Loucy (cell line): Measurements from ENCODE around the gene LRRN2.

Source experiments
- H2AFZ ChIP-seq: fragments of 200-600 bp; sonication (generic); 2 replicates; pipeline ENCODE4 v1.6.0; 2016; ENCODE audit warnings: antibody characterized with exemption, mild to moderate bottlenecking, low read length, moderate library complexity
- H3F3A ChIP-seq: fragments of 200-600 bp; 2 replicates; pipeline ENCODE4 v1.6.0; 2016; ENCODE audit warnings: antibody characterized with exemption, low read depth, mild to moderate bottlenecking
- H3K27me3 ChIP-seq: fragments of 200-600 bp; sonication (generic); 2 replicates; pipeline ENCODE4 v1.6.1; 2014; ENCODE audit warnings: low read length, mild to moderate bottlenecking; ENCODE audit not compliant: insufficient read depth, poor library complexity, severe bottlenecking
- H3K36me3 ChIP-seq: fragments of 200-600 bp; sonication (generic); 2 replicates; pipeline ENCODE4 v1.6.1; 2016; ENCODE audit warnings: low read length; ENCODE audit not compliant: insufficient read depth
- H3K4me1 ChIP-seq: fragments of 200-600 bp; sonication (generic); 2 replicates; pipeline ENCODE4 v1.5.1; 2014; ENCODE audit warnings: low read length, mild to moderate bottlenecking; ENCODE audit not compliant: insufficient read depth, poor library complexity, severe bottlenecking
- H3K4me2 ChIP-seq: fragments of 200-600 bp; sonication (generic); 2 replicates; pipeline ENCODE4 v1.6.0; 2014; ENCODE audit warnings: antibody characterized with exemption, low read length, low read depth, mild to moderate bottlenecking; ENCODE audit not compliant: poor library complexity, severe bottlenecking
- H3K4me3 ChIP-seq: fragments of 200-600 bp; sonication (generic); 2 replicates; pipeline ENCODE4 v1.5.1; 2014; ENCODE audit warnings: low read length, mild to moderate bottlenecking, mixed read lengths; ENCODE audit not compliant: poor library complexity, severe bottlenecking
- H3K79me2 ChIP-seq: fragments of 200-600 bp; sonication (generic); 2 replicates; pipeline ENCODE4 v1.6.1; 2014; ENCODE audit warnings: low read length; ENCODE audit not compliant: insufficient read depth
- H3K9ac ChIP-seq: fragments of 200-600 bp; sonication (generic); 2 replicates; pipeline ENCODE4 v1.6.0; 2014; ENCODE audit warnings: mild to moderate bottlenecking, low read depth, low read length, moderate library complexity; ENCODE audit not compliant: poor library complexity, severe bottlenecking
- H3K9me2 ChIP-seq: fragments of 200-600 bp; sonication (generic); replicated peaks from 2 replicates; pipeline ENCODE4 v1.6.1; 2016; ENCODE audit warnings: low read depth, low read length, mixed read lengths
- H3K9me3 ChIP-seq: fragments of 200-600 bp; sonication (generic); 2 replicates; pipeline ENCODE4 v1.6.1; 2014; ENCODE audit warnings: mild to moderate bottlenecking, antibody characterized with exemption, low read length, low read depth; ENCODE audit not compliant: insufficient read depth
- H4K20me1 ChIP-seq: fragments of 200-600 bp; sonication (generic); 2 replicates; pipeline ENCODE4 v1.6.0; 2014; ENCODE audit warnings: antibody characterized with exemption, low read length, mild to moderate bottlenecking; ENCODE audit not compliant: insufficient read depth, poor library complexity, severe bottlenecking
- CTCF ChIP-seq: fragments of 200-600 bp; sonication (generic); conservative IDR thresholded peaks from 2 replicates; pipeline ENCODE4 v1.5.1; 2014; ENCODE audit warnings: mild to moderate bottlenecking, antibody characterized with exemption, low read length
- EZH2phosphoT487 ChIP-seq: fragments of 200-600 bp; IDR thresholded peaks from 2 replicates; pipeline ENCODE4 v1.6.1; 2018; ENCODE audit warnings: antibody characterized with exemption, mild to moderate bottlenecking, moderate library complexity, borderline replicate concordance

Gene LRRN2

GRCh38 chr1:204569478-204569877 is 116.1 kb downstream of the LRRN2 start:
- H3K9me3 ChIP-seq, result no peaks in the 10 kb centered on the region
- no peaks in the 10 kb centered on the region for H3F3A ChIP-seq
- no peak overlapping the region for H3K4me3 ChIP-seq
- H3K27me3 ChIP-seq, result no peaks in the 10 kb centered on the region
- no peak overlapping the region for H3K4me2 ChIP-seq
- TF ChIP-seq CTCF (no peak), EZH2phosphoT487 (no peak)
- no peaks in the 10 kb centered on the region for H3K9me2 ChIP-seq
- no peaks in the 10 kb centered on the region for H3K79me2 ChIP-seq
- no peaks in the 10 kb centered on the region for H4K20me1 ChIP-seq
- H3K4me1 ChIP-seq, result peaks cover 5% of the 10 kb centered on the region
- H3K36me3 ChIP-seq, result no peaks in the 10 kb centered on the region
- H3K9ac ChIP-seq, result no peak overlapping the region
- H2AFZ ChIP-seq, result no peak overlapping the region

DNA sequence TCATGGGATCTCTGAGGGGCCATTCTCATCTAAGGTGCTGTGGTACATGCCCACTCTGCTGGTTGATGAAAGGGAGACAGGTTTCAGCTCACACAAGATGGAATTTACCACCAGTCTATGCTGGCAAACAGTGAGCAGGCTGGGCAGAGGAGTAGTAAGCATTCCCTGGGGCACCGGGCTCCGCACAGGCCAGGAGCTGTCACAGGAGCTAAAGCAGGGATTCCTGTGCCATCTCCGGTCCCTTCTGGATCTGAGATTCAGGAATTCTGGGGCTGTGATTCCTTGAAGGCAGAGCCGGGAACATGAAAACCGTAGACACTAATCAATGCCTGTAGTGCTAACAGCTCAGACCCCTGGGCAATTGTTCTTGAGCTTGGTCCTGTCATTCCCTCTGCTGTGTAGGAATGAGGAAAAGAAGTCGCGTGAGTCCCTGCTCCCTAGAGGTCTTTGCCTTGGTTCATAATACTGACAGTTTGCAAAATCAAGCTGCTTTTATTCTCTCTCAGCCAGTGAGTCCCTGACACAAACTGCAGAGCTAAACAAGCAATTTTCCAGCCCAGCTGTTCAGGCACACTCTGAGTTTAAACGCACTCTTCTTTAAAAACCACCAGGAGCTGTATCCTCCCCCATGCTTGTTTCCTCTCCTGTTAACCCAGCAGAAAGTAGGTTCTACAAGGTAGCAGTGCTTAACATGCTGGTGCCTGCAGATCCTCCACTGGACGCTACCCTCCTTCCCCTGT is 116.8 kb downstream of the LRRN2 start:
- Histone ChIP-seq H3K4me2 (no peak overlapping the region), H2AFZ (no peak overlapping the region), H3K9me3 (no peaks in the 10 kb centered on the region), H3K36me3 (no peaks in the 10 kb centered on the region), H3K4me3 (no peak overlapping the region), H3K9ac (no peak overlapping the region), H3K27me3 (no peaks in the 10 kb centered on the region), H3K79me2 (no peaks in the 10 kb centered on the region), H3K9me2 (no peaks in the 10 kb centered on the region), H3F3A (no peaks in the 10 kb centered on the region), H3K4me1 (peaks cover 5% of the 10 kb centered on the region), H4K20me1 (no peaks in the 10 kb centered on the region)
- TF ChIP-seq CTCF (no peak), EZH2phosphoT487 (no peak)
